Measurements from ENCODE around the gene PUM1.

PUM1 gene

DNA sequence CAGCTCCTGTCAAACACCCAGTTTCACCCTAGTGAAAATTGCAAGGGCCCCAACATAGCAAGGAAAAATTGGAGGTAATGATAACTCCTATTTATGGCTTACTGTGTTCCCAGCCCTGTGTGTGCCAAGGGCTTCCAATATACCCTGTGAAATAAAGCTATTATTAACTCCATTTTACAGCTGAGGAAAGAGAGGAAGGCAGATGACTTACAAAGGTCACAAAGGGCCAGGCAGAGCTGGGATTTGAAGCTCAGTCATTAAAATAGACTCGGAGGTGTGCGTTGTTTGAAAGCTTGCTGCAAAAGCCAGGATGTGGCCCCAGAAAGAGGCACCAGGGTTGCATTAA, 136.8 kb downstream of the PUM1 start:
- H3K56ac ChIP-seq (ENCODE audit: low read length) = no peak overlapping the region
- no peaks in the 10 kb centered on the region for H3K4me1 ChIP-seq (ENCODE audit: control insufficient read depth, low read depth, low read length)
- no peak overlapping the region for H3K18ac ChIP-seq (ENCODE audit: low read length)
- H3K23ac ChIP-seq (ENCODE audit: low read length) = no peak overlapping the region
- H3K79me1 ChIP-seq (ENCODE audit: low read length) = no peaks in the 10 kb centered on the region
- no peak overlapping the region for H2BK5ac ChIP-seq (ENCODE audit: low read length)
- H4K5ac ChIP-seq (ENCODE audit: low read length) = no peak overlapping the region
- no peaks in the 10 kb centered on the region for H3K79me2 ChIP-seq (ENCODE audit: control insufficient read depth, insufficient read depth, low read length)
- H3K9ac ChIP-seq (ENCODE audit: low read length) = no peak overlapping the region
- H2AK5ac ChIP-seq (ENCODE audit: low read length) = no peak overlapping the region
- no peaks in the 10 kb centered on the region for H3K27me3 ChIP-seq (ENCODE audit: insufficient read depth, low read length, poor library complexity)
- no peak overlapping the region for H3K4me3 ChIP-seq (ENCODE audit: low read length)
- H3K4me2 ChIP-seq (ENCODE audit: low read length) = no peak overlapping the region
- no CpG with 5 or more reads among the region's 2 CpGs for WGBS (ENCODE audit: extremely low coverage, insufficient coverage, low lambda C conversion rate)
- no peak overlapping the region for H4K8ac ChIP-seq (ENCODE audit: low read depth, low read length)
- H3K36me3 ChIP-seq (ENCODE audit: control insufficient read depth, insufficient read depth, low read length) = peaks cover 5% of the 10 kb centered on the region
- no peak overlapping the region for H2BK15ac ChIP-seq (replicated peaks; ENCODE audit: low read depth)
- no peak for DNase-seq
- no peak overlapping the region for H3K4ac ChIP-seq (ENCODE audit: low read depth, low read length)
- no peak overlapping the region for H3K27ac ChIP-seq (ENCODE audit: low read depth, low read length)
- no peak overlapping the region for H2BK120ac ChIP-seq (ENCODE audit: low read depth, low read length)

DNA sequence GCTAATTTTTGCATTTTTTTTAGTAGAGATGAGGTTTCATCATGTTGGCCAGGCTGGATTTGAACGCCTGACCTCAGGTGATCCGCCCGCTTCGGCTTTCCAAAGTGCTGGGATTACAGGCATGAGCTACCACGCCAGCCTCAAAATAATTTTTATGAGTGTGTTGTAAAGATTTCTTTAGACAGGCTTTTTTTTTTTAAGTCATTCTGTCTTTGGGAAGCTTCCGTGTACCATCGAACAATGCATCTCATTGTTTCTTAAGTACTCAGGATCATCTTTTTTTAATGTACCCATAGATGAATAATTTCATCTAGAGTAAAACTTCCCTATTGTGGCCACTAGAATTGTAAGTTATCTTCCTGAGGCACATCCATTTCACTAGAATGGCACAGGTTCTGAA, 137.3 kb downstream of the PUM1 start:
- Histone ChIP-seq H3K18ac (ENCODE audit: low read length) (no peak overlapping the region), H3K9ac (ENCODE audit: low read length) (no peak overlapping the region), H3K4ac (ENCODE audit: low read depth, low read length) (no peak overlapping the region), H3K4me3 (ENCODE audit: low read length) (no peak overlapping the region), H2AK5ac (ENCODE audit: low read length) (no peak overlapping the region), H3K23ac (ENCODE audit: low read length) (no peak overlapping the region), H3K79me2 (ENCODE audit: control insufficient read depth, insufficient read depth, low read length) (no peaks in the 10 kb centered on the region), H3K4me2 (ENCODE audit: low read length) (no peak overlapping the region), H3K36me3 (ENCODE audit: control insufficient read depth, insufficient read depth, low read length) (peaks cover 5% of the 10 kb centered on the region), H3K56ac (ENCODE audit: low read length) (no peak overlapping the region), H2BK15ac (replicated peaks; ENCODE audit: low read depth) (no peak overlapping the region), H2BK120ac (ENCODE audit: low read depth, low read length) (no peak overlapping the region), H3K27ac (ENCODE audit: low read depth, low read length) (no peak overlapping the region), H3K27me3 (ENCODE audit: insufficient read depth, low read length, poor library complexity) (no peaks in the 10 kb centered on the region), H2BK5ac (ENCODE audit: low read length) (no peak overlapping the region), H4K5ac (ENCODE audit: low read length) (no peak overlapping the region), H4K8ac (ENCODE audit: low read depth, low read length) (no peak overlapping the region), H3K4me1 (ENCODE audit: control insufficient read depth, low read depth, low read length) (no peaks in the 10 kb centered on the region), H3K79me1 (ENCODE audit: low read length) (no peaks in the 10 kb centered on the region)
- DNase-seq = no peak
- WGBS (ENCODE audit: extremely low coverage, insufficient coverage, low lambda C conversion rate) = no CpG with 5 or more reads among the region's 7 CpGs

DNA sequence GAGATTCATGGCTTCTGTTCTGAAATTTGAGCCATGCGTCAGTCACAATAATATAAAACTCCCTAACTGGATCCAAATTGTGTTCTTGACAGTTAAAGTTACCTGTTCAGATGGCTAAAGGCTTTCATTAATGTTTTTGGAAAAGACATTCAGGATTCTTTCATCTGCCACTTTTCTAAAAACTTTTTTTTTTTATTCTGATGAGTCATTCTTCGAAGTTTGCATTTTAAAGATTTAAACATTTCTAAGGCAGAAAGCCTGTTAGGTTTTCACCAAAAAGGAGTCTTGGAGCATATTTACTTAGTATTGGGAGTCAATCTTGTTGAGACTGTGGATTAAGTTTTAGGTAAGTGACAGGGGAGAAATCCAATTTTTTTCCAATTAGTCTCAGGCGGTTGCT, 138.1 kb downstream of the PUM1 start:
- Histone ChIP-seq H2BK5ac (ENCODE audit: low read length) (no peak overlapping the region), H4K5ac (ENCODE audit: low read length) (no peak overlapping the region), H3K79me1 (ENCODE audit: low read length) (no peaks in the 10 kb centered on the region), H3K79me2 (ENCODE audit: control insufficient read depth, insufficient read depth, low read length) (no peaks in the 10 kb centered on the region), H2AK5ac (ENCODE audit: low read length) (no peak overlapping the region), H3K27ac (ENCODE audit: low read depth, low read length) (no peak overlapping the region), H2BK15ac (replicated peaks; ENCODE audit: low read depth) (no peak overlapping the region), H3K4ac (ENCODE audit: low read depth, low read length) (no peak overlapping the region), H3K56ac (ENCODE audit: low read length) (no peak overlapping the region), H3K18ac (ENCODE audit: low read length) (no peak overlapping the region), H3K36me3 (ENCODE audit: control insufficient read depth, insufficient read depth, low read length) (peaks cover 2% of the 10 kb centered on the region), H3K23ac (ENCODE audit: low read length) (no peak overlapping the region), H3K4me3 (ENCODE audit: low read length) (no peak overlapping the region), H3K9ac (ENCODE audit: low read length) (no peak overlapping the region), H2BK120ac (ENCODE audit: low read depth, low read length) (no peak overlapping the region), H3K27me3 (ENCODE audit: insufficient read depth, low read length, poor library complexity) (no peaks in the 10 kb centered on the region), H3K4me2 (ENCODE audit: low read length) (no peak overlapping the region), H3K4me1 (ENCODE audit: control insufficient read depth, low read depth, low read length) (no peaks in the 10 kb centered on the region), H4K8ac (ENCODE audit: low read depth, low read length) (no peak overlapping the region)
- DNase-seq = no peak
- no CpG with 5 or more reads among the region's 3 CpGs for WGBS (ENCODE audit: extremely low coverage, insufficient coverage, low lambda C conversion rate)

DNA sequence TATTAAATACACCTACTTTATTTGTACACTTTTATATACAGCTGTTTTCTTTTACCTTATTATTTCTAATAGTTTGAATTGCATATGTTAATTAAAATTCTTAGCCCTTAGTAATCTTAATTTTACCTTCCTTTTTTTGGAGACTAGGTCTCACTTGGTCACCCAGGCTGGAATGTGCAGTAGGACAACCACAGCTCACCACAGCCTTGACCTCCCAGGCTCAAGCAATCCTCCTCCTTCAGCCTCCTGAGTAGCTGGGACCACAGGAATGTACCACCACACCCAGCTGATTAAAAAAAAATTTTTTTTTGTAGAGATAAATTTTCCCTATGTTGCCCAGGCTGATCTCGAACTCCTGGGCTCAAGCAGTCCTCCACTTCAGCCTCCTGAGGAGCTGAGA, 141.9 kb downstream of the PUM1 start:
- H3K36me3 ChIP-seq (ENCODE audit: control insufficient read depth, insufficient read depth, low read length) = no peaks in the 10 kb centered on the region
- whole genome bisulfite sequencing (ENCODE audit: extremely low coverage, insufficient coverage, low lambda C conversion rate) = no CpG with 5 or more reads among the region's 1 CpG
- no peak overlapping the region for H3K9ac ChIP-seq (ENCODE audit: low read length)
- no peak overlapping the region for H4K8ac ChIP-seq (ENCODE audit: low read depth, low read length)
- no peak overlapping the region for H2AK5ac ChIP-seq (ENCODE audit: low read length)
- no peak overlapping the region for H3K23ac ChIP-seq (ENCODE audit: low read length)
- H3K27ac ChIP-seq (ENCODE audit: low read depth, low read length) = no peak overlapping the region
- H3K79me1 ChIP-seq (ENCODE audit: low read length) = no peaks in the 10 kb centered on the region
- H3K4me2 ChIP-seq (ENCODE audit: low read length) = no peak overlapping the region
- H3K4me1 ChIP-seq (ENCODE audit: control insufficient read depth, low read depth, low read length) = peaks cover 2% of the 10 kb centered on the region
- no peak overlapping the region for H2BK120ac ChIP-seq (ENCODE audit: low read depth, low read length)
- no peak overlapping the region for H3K56ac ChIP-seq (ENCODE audit: low read length)
- H3K18ac ChIP-seq (ENCODE audit: low read length) = no peak overlapping the region
- DNase-seq = no peak
- no peak overlapping the region for H2BK5ac ChIP-seq (ENCODE audit: low read length)
- no peak overlapping the region for H3K4me3 ChIP-seq (ENCODE audit: low read length)
- no peak overlapping the region for H3K4ac ChIP-seq (ENCODE audit: low read depth, low read length)
- H4K5ac ChIP-seq (ENCODE audit: low read length) = no peak overlapping the region
- H3K79me2 ChIP-seq (ENCODE audit: control insufficient read depth, insufficient read depth, low read length) = no peaks in the 10 kb centered on the region
- no peaks in the 10 kb centered on the region for H3K27me3 ChIP-seq (ENCODE audit: insufficient read depth, low read length, poor library complexity)
- H2BK15ac ChIP-seq (replicated peaks; ENCODE audit: low read depth) = no peak overlapping the region

DNA sequence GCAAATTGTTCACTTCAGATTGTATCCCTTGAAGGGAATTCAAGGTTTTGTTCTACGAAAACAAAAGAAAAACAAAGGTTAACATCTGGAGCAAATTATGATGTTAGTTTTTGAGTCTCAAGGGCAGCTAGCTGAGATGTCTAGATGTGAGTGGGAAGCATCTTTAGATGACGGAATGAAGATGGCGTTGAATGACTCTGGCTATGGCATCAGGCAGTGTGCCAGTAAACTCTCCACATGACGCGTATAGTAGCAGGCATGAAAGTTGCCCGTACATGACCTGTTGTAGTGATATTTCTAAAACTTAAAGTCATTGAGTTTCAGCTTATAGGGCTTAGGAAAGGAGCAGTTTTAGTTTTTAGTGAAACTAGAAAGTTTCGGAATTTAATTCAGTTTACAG, 144.7 kb downstream of the PUM1 start:
- no peak for DNase-seq
- H3K27me3 ChIP-seq (ENCODE audit: insufficient read depth, low read length, poor library complexity) = no peaks in the 10 kb centered on the region
- WGBS (ENCODE audit: extremely low coverage, insufficient coverage, low lambda C conversion rate) = no CpG with 5 or more reads among the region's 7 CpGs

DNA sequence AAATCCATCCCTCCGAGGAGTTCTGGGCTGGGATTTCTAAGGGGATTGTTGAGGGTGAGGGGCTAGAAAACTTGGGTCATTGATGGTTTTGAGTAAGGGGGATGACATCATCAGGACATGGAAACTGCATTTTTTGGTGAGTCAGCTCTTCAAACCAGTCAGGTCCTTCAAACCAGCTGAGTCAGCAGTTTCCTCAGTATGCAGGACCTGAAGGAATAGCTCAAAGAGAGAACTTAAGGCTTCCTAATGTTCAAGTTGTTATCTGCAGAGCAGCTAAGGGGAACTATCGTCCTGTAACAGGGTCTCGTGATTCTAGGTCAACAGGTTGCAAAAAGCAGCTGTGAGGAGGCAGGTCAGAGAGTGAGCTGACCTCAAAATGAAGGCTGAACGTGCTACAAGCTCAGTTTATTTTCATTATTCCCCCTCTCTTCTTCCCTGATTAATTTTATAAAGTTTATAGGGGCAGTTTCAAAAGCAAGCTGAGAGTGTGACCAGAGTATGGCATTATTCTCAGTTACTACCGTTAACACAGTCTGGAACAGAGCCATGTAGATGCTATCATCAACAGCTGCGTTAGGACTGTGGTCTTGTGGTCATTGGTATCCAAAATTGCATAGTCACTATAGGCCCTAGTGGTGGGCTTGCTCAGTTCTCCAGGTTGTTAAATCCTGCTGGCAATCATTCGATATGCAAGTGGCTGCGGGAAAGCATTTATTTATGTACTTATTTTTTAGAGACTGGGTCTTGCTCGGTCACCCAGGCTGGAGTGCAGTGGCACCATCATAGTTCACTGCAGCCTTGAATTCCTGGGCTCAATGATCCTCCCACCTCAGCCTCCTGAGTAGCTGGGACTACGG, 146.3 kb downstream of the PUM1 start:
- Histone ChIP-seq H3K23ac (ENCODE audit: low read length) (no peak overlapping the region), H3K4ac (ENCODE audit: low read depth, low read length) (no peak overlapping the region), H3K27ac (ENCODE audit: low read depth, low read length) (no peak overlapping the region), H3K4me3 (ENCODE audit: low read length) (no peak overlapping the region), H3K79me1 (ENCODE audit: low read length) (no peaks in the 10 kb centered on the region), H2AK5ac (ENCODE audit: low read length) (no peak overlapping the region), H3K56ac (ENCODE audit: low read length) (no peak overlapping the region), H3K9ac (ENCODE audit: low read length) (no peak overlapping the region), H2BK15ac (replicated peaks; ENCODE audit: low read depth) (no peak overlapping the region), H3K36me3 (ENCODE audit: control insufficient read depth, insufficient read depth, low read length) (no peaks in the 10 kb centered on the region), H3K18ac (ENCODE audit: low read length) (no peak overlapping the region), H3K27me3 (ENCODE audit: insufficient read depth, low read length, poor library complexity) (no peaks in the 10 kb centered on the region), H2BK120ac (ENCODE audit: low read depth, low read length) (no peak overlapping the region), H4K5ac (ENCODE audit: low read length) (no peak overlapping the region), H2BK5ac (ENCODE audit: low read length) (no peak overlapping the region), H4K8ac (ENCODE audit: low read depth, low read length) (no peak overlapping the region), H3K4me1 (ENCODE audit: control insufficient read depth, low read depth, low read length) (peaks cover 2% of the 10 kb centered on the region), H3K4me2 (ENCODE audit: low read length) (no peak overlapping the region), H3K79me2 (ENCODE audit: control insufficient read depth, insufficient read depth, low read length) (no peaks in the 10 kb centered on the region)
- no CpG with 5 or more reads among the region's 10 CpGs for WGBS (ENCODE audit: extremely low coverage, insufficient coverage, low lambda C conversion rate)
- DNase-seq = peak; percentile 90

More for the DNA sequence above, 144.7 kb downstream of the PUM1 start:
- H3K4ac ChIP-seq (ENCODE audit: low read depth, low read length) = no peak overlapping the region
- no peak overlapping the region for H3K4me3 ChIP-seq (ENCODE audit: low read length)
- no peaks in the 10 kb centered on the region for H3K79me2 ChIP-seq (ENCODE audit: control insufficient read depth, insufficient read depth, low read length)
- H2AK5ac ChIP-seq (ENCODE audit: low read length) = no peak overlapping the region
- H4K8ac ChIP-seq (ENCODE audit: low read depth, low read length) = no peak overlapping the region
- H3K79me1 ChIP-seq (ENCODE audit: low read length) = no peaks in the 10 kb centered on the region
- H4K5ac ChIP-seq (ENCODE audit: low read length) = no peak overlapping the region
- H3K23ac ChIP-seq (ENCODE audit: low read length) = no peak overlapping the region
- no peak overlapping the region for H3K18ac ChIP-seq (ENCODE audit: low read length)
- H3K56ac ChIP-seq (ENCODE audit: low read length) = no peak overlapping the region
- no peak overlapping the region for H3K27ac ChIP-seq (ENCODE audit: low read depth, low read length)
- no peak overlapping the region for H2BK15ac ChIP-seq (replicated peaks; ENCODE audit: low read depth)
- no peak overlapping the region for H3K9ac ChIP-seq (ENCODE audit: low read length)
- no peak overlapping the region for H2BK120ac ChIP-seq (ENCODE audit: low read depth, low read length)
- no peak overlapping the region for H3K4me2 ChIP-seq (ENCODE audit: low read length)
- no peaks in the 10 kb centered on the region for H3K36me3 ChIP-seq (ENCODE audit: control insufficient read depth, insufficient read depth, low read length)
- H3K4me1 ChIP-seq (ENCODE audit: control insufficient read depth, low read depth, low read length) = peaks cover 2% of the 10 kb centered on the region
- H2BK5ac ChIP-seq (ENCODE audit: low read length) = no peak overlapping the region
